HepG2 (cell line): ENCODE results near the gene GPHN. TPM values are rescaled to one million over a fixed set of nuclear protein-coding genes. Genes with fewer than 3 reads are reported as not detected.

Source experiments
- ATAC-seq: fragments of 200-7000 bp; cut with Tn5 transposase; 3 replicates; pipeline ENCODE4 v1.9.1; 2020; ENCODE audit warnings: mild to moderate bottlenecking, moderate library complexity
- BruUV-seq: library from RNA; stranded (reverse); fragments of 400-500 nt; replicated peaks from 2 replicates; lab custom pipeline; 2021; lab: Mats Ljungman, UMichigan
- CTCF ChIA-PET: fragments of 300-600 bp; formaldehyde crosslinking; extraction: SDS; loops from one replicate; lab custom pipeline; 2021; ENCODE audit warnings: low total read pairs, inconsistent platforms, low intra/inter-chr PET ratio; lab: Yijun Ruan, JAX
- POLR2A ChIA-PET: fragments of 350-600 bp; sonication (Branson Sonifier 250); formaldehyde crosslinking; loops from one replicate; lab custom pipeline; 2020; ENCODE audit warnings: antibody characterized with exemption, inconsistent platforms; lab: Yijun Ruan, JAX
- DNase-seq: peaks from one replicate; pipeline ENCODE4 v3.0.0-alpha.2; 2015; ENCODE audit warnings: low spot score
- FAIRE-seq: peaks from 3 replicates; lab custom pipeline; 2011; peaks lifted over from hg19 to GRCh38; lab: Jason Lieb, UNC
- H2AFZ ChIP-seq: one replicate; pipeline ENCODE4 v1.6.1; 2011; ENCODE audit warnings: low read length, inconsistent platforms
- H3K27ac ChIP-seq: fragments of 300-600 bp; 3 replicates; pipeline ENCODE4 v1.8.0; 2011; ENCODE audit warnings: mixed run types, mild to moderate bottlenecking, mixed read lengths, low read length, inconsistent platforms; ENCODE audit not compliant: insufficient read depth; ENCODE audit errors: extremely low read length
- H3K27me3 ChIP-seq, 2 experiments: fragments of 200-600 bp in 1 of 2; 2 replicates in 1 of 2; 3 replicates in 1 of 2; pipeline versions ENCODE4 v1.6.0 to v1.8.0; 2011; ENCODE audit warnings: low read length in 2 of 2, mild to moderate bottlenecking in 2 of 2, moderate library complexity in 2 of 2, inconsistent platforms in 1 of 2; ENCODE audit not compliant: insufficient read depth in 2 of 2, control insufficient read depth in 1 of 2
- H3K36me3 ChIP-seq, 2 experiments: fragments of 200-600 bp in 1 of 2; replicated peaks in 1 of 2; 2 replicates in 1 of 2; 3 replicates in 1 of 2; pipeline versions ENCODE4 v1.5.1 to v1.8.0; 2011; ENCODE audit warnings: low read length in 2 of 2, inconsistent platforms in 1 of 2; ENCODE audit not compliant: insufficient read depth in 2 of 2, control insufficient read depth in 1 of 2
- H3K4me1 ChIP-seq: 2 replicates; pipeline ENCODE4 v1.5.1; 2012; ENCODE audit warnings: low read length, inconsistent platforms; ENCODE audit not compliant: insufficient read depth
- H3K4me2 ChIP-seq: 2 replicates; pipeline ENCODE4 v1.6.0; 2011; ENCODE audit warnings: low read depth, low read length, inconsistent platforms
- H3K4me3 ChIP-seq, 3 experiments: fragments of 200-600 bp in 1 of 3; sonication (generic), shearing (Covaris generic) in 1 of 3; replicated peaks in 1 of 3; 2 replicates each; pipeline ENCODE4 v1.5.1; 2011 to 2016; ENCODE audit warnings: low read length in 3 of 3, inconsistent platforms in 2 of 3, low read depth in 2 of 3, mild to moderate bottlenecking in 2 of 3, control low read depth in 1 of 3, mixed read lengths in 1 of 3; ENCODE audit not compliant: insufficient read depth in 1 of 3
- H3K79me2 ChIP-seq: one replicate; pipeline ENCODE4 v1.6.1; 2011; ENCODE audit warnings: low read length, inconsistent platforms; ENCODE audit not compliant: insufficient read depth
- H3K9ac ChIP-seq: 2 replicates; pipeline ENCODE4 v1.6.0; 2011; ENCODE audit warnings: mild to moderate bottlenecking, low read depth, low read length, inconsistent platforms; ENCODE audit not compliant: insufficient read depth
- H3K9me3 ChIP-seq: 2 replicates; pipeline ENCODE4 v1.5.1; 2012; ENCODE audit warnings: mild to moderate bottlenecking, low read length
- H4K20me1 ChIP-seq: 2 replicates; pipeline ENCODE4 v1.6.0; 2011; ENCODE audit warnings: inconsistent platforms, mild to moderate bottlenecking, low read length, moderate library complexity; ENCODE audit not compliant: insufficient read depth
- ATM ChIP-seq: fragments of 450-650 bp; IDR thresholded peaks from 2 replicates; pipeline ENCODE4 v1.7.1; 2017; ENCODE audit warnings: mild to moderate bottlenecking, borderline replicate concordance
- EED ChIP-seq: sonication (generic); formaldehyde crosslinking; IDR thresholded peaks from 2 replicates; pipeline ENCODE4 v1.5.0; 2020; ENCODE audit warnings: mild to moderate bottlenecking, missing genetic modification reagents
- GFI1 ChIP-seq: sonication (generic); formaldehyde crosslinking; IDR thresholded peaks from 2 replicates; pipeline ENCODE4 v1.5.0; 2020; ENCODE audit warnings: missing genetic modification reagents, mild to moderate bottlenecking, borderline replicate concordance
- MBNL3 ChIP-seq: fragments of 250-450 bp; sonication (Bioruptor Pico); conservative IDR thresholded peaks from 2 replicates; pipeline ENCODE4 v1.8.0; 2022; ENCODE audit warnings: mild to moderate bottlenecking, inconsistent platforms
- NKX3-1 ChIP-seq: sonication (generic); formaldehyde crosslinking; IDR thresholded peaks from 2 replicates; pipeline ENCODE4 v1.5.0; 2020; ENCODE audit warnings: missing genetic modification reagents
- SRSF4 ChIP-seq: fragments of 200-400 bp; formaldehyde crosslinking; IDR thresholded peaks from one replicate; pipeline ENCODE4 v1.6.1; 2018; ENCODE audit warnings: mild to moderate bottlenecking, low read depth, low read length, moderate library complexity; ENCODE audit not compliant: poor library complexity, severe bottlenecking
- STAG1 ChIP-seq: sonication (generic); formaldehyde crosslinking; IDR thresholded peaks from 2 replicates; pipeline ENCODE4 v1.4.0; 2020; ENCODE audit warnings: missing genetic modification reagents
- ZBTB1 ChIP-seq: sonication (generic); formaldehyde crosslinking; IDR thresholded peaks from 2 replicates; pipeline ENCODE4 v1.4.0; 2020; ENCODE audit warnings: missing genetic modification reagents, borderline replicate concordance
- ZNF546 ChIP-seq: sonication (generic); formaldehyde crosslinking; conservative IDR thresholded peaks from 2 replicates; pipeline ENCODE4 v1.8.1; 2023; ENCODE audit warnings: mild to moderate bottlenecking, missing genetic modification reagents
- ZNF713 ChIP-seq: sonication (generic); formaldehyde crosslinking; IDR thresholded peaks from 2 replicates; pipeline ENCODE4 v1.4.0; 2020; ENCODE audit warnings: mild to moderate bottlenecking, missing genetic modification reagents
- in situ Hi-C: cut with HindIII; loops from 2 replicates; pipeline ENCODE4 v1.10.0; 2017; ENCODE audit warnings: low pct_unique_long_range_greater_than_20kb; ENCODE audit not compliant: extremely low pct_ligation_motif_present
- intact Hi-C: fragments of 100-400 bp; cut with micrococcal nuclease; formaldehyde crosslinking; loops from one replicate; pipeline ENCODE4 v1.10.0; 2022; ENCODE audit not compliant: unreplicated experiment
- polyA plus RNA-seq, 8 experiments: library from polyadenylated mRNA; depleted of rRNA in 3 of 8; stranded (reverse) in 7 of 8; unstranded in 1 of 8; fragments of >200 nt; fragmentation: Illumina TruSeq in 4 of 8; extraction: Trizol in 4 of 8; gene quantifications; 2 replicates each; pipeline versions ENCODE4 v1.2.1 to v1.2.3, GENCODE V29; 2011 to 2016; ENCODE audit warnings: low read depth in 4 of 8, missing spikeins in 1 of 8, mixed read lengths in 1 of 8; ENCODE audit not compliant: insufficient read depth in 1 of 8
- total RNA-seq, 5 experiments: library from RNA; depleted of rRNA; stranded (reverse); fragments of >200 nt; fragmentation: Illumina TruSeq; extraction: Trizol; gene quantifications; 2 replicates each; pipeline ENCODE4 v1.2.3, GENCODE V29; 2016; ENCODE audit warnings: low read depth in 1 of 5
- TF ChIP-seq, protein P1 (sequence below): sonication (generic); formaldehyde crosslinking; IDR thresholded peaks from 2 replicates; pipeline ENCODE4 v1.9.0; 2021; ENCODE audit warnings: missing genetic modification reagents, mild to moderate bottlenecking, borderline replicate concordance
- TF ChIP-seq, protein P2 (sequence below), 2 experiments: sonication (generic) in 1 of 2; formaldehyde crosslinking in 1 of 2; IDR thresholded peaks; 2 replicates each; pipeline versions ENCODE4 v1.4.0 to v1.6.1; 2018 to 2020; ENCODE audit warnings: missing genetic modification reagents in 2 of 2, borderline replicate concordance in 1 of 2, low read depth in 1 of 2, mild to moderate bottlenecking in 1 of 2, missing biosample characterization in 1 of 2
- TF ChIP-seq, protein P3 (sequence below): sonication (generic); formaldehyde crosslinking; IDR thresholded peaks from 2 replicates; pipeline ENCODE4 v1.5.1; 2020; ENCODE audit warnings: mild to moderate bottlenecking, missing genetic modification reagents
- TF ChIP-seq, protein P4 (sequence below): sonication (generic); formaldehyde crosslinking; IDR thresholded peaks from 2 replicates; pipeline ENCODE4 v1.4.0; 2020; ENCODE audit warnings: missing genetic modification reagents
- TF ChIP-seq, protein P5 (sequence below): sonication (generic); formaldehyde crosslinking; conservative IDR thresholded peaks from 2 replicates; pipeline ENCODE4 v1.8.1; 2023; ENCODE audit warnings: missing genetic modification reagents

GPHN gene
- total and polyA plus RNA-seq, 2 of the 13 experiments (the other 11 are each of a cell fraction or from before 2014, with no cell fraction given): 12.7 to 19.2 TPM

DNA sequence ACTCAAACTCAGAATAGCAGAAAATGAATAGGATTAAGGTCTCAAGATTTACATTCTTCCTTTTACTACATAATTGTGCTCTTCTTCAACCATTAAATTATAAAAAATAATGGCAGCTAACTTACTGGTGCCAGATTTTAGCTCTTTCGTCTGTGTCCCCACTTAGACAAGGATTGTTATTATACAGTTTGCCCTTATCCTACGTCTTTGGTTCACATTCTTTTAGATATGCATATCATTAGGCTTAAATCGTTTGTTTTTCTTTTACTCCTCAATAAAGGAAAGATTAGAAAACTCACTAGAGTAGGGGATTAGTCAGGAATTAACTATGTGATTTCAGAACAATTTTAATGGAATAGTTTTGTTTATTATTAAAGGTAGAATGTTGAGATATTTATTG is 551.6 kb downstream of the GPHN start (continued):
- TF ChIP-seq, protein P1, sequence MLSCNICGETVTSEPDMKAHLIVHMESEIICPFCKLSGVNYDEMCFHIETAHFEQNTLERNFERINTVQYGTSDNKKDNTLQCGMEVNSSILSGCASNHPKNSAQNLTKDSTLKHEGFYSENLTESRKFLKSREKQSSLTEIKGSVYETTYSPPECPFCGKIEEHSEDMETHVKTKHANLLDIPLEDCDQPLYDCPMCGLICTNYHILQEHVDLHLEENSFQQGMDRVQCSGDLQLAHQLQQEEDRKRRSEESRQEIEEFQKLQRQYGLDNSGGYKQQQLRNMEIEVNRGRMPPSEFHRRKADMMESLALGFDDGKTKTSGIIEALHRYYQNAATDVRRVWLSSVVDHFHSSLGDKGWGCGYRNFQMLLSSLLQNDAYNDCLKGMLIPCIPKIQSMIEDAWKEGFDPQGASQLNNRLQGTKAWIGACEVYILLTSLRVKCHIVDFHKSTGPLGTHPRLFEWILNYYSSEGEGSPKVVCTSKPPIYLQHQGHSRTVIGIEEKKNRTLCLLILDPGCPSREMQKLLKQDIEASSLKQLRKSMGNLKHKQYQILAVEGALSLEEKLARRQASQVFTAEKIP (CRISPR knock-in tag): no peak
- TF ChIP-seq ZBTB1: no peak
- no peak for TF ChIP-seq GFI1 (CRISPR knock-in tag)
- no peak for TF ChIP-seq ATM
- TF ChIP-seq, protein P2, sequence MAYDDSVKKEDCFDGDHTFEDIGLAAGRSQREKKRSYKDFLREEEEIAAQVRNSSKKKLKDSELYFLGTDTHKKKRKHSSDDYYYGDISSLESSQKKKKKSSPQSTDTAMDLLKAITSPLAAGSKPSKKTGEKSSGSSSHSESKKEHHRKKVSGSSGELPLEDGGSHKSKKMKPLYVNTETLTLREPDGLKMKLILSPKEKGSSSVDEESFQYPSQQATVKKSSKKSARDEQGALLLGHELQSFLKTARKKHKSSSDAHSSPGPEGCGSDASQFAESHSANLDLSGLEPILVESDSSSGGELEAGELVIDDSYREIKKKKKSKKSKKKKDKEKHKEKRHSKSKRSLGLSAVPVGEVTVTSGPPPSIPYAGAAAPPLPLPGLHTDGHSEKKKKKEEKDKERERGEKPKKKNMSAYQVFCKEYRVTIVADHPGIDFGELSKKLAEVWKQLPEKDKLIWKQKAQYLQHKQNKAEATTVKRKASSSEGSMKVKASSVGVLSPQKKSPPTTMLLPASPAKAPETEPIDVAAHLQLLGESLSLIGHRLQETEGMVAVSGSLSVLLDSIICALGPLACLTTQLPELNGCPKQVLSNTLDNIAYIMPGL (CRISPR knock-in tag; IDR thresholded peaks at IDR 0.05; ENCODE audit: borderline replicate concordance in 1 of 2, low read depth in 1 of 2): no peak
- TF ChIP-seq NKX3-1 (CRISPR knock-in tag): no peak
- no peak for TF ChIP-seq EED (CRISPR knock-in tag)

DNA sequence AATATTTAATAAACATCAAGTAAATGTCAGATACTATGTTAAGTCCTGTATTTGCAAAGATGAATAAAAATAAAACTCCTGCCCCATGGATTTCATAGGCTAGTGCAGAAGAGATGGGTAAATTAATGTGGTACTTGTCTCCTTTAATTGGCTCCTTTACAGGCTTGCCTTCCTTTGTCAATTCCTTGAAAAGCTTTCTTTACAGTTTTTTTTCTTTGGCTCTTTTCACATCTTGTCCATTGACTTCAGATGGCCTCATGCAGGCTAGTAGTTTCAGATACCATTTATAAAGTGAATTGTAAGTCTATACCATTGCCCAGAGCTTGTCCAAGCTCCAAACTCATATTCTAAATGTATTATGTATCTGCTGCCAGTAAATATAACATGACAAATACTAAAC is 552.6 kb downstream of the GPHN start:
- Histone ChIP-seq H3K9ac (no peak overlapping the region), H2AFZ (no peak overlapping the region), H3K4me2 (no peak overlapping the region), H3K9me3 (no peaks in the 10 kb centered on the region), H4K20me1 (no peaks in the 10 kb centered on the region), H3K4me3 (no peak overlapping the region), H3K27me3 (no peaks in the 10 kb centered on the region), H3K36me3 (no peaks in the 10 kb centered on the region), H3K27ac (no peak overlapping the region), H3K4me1 (no peaks in the 10 kb centered on the region), H3K79me2 (no peaks in the 10 kb centered on the region)
- no peak for FAIRE-seq
- ChIA-PET CTCF (no interaction called here), POLR2A (no interaction called here)
- in situ Hi-C loops (no loop called here), intact Hi-C loops (no loop called here)
- DNase-seq: no peak
- ATAC-seq: no peak
- no TSS peak for BruUV-seq
- no peak for TF ChIP-seq STAG1 (CRISPR knock-in tag)
- no peak for TF ChIP-seq ZNF713 (CRISPR knock-in tag)
- TF ChIP-seq MBNL3: no peak
- no peak for TF ChIP-seq SRSF4
- TF ChIP-seq, protein P3, sequence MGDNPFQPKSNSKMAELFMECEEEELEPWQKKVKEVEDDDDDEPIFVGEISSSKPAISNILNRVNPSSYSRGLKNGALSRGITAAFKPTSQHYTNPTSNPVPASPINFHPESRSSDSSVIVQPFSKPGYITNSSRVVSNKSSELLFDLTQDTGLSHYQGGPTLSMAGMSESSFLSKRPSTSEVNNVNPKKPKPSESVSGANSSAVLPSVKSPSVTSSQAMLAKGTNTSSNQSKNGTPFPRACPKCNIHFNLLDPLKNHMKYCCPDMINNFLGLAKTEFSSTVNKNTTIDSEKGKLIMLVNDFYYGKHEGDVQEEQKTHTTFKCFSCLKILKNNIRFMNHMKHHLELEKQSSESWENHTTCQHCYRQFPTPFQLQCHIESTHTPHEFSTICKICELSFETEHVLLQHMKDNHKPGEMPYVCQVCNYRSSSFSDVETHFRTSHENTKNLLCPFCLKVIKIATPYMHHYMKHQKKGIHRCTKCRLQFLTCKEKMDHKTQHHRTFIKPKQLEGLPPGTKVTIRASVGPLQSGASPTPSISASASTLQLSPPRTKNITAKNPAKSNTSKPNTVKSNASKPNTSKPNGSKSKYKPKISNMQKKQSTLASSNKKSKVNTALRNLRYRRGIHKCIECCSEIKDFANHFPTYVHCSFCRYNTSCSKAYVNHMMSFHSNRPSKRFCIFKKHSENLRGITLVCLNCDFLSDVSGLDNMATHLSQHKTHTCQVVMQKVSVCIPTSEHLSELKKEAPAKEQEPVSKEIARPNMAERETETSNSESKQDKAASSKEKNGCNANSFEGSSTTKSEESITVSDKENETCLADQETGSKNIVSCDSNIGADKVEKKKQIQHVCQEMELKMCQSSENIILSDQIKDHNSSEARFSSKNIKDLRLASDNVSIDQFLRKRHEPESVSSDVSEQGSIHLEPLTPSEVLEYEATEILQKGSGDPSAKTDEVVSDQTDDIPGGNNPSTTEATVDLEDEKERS: no peak
- TF ChIP-seq ZNF546: no peak
- TF ChIP-seq, protein P4, sequence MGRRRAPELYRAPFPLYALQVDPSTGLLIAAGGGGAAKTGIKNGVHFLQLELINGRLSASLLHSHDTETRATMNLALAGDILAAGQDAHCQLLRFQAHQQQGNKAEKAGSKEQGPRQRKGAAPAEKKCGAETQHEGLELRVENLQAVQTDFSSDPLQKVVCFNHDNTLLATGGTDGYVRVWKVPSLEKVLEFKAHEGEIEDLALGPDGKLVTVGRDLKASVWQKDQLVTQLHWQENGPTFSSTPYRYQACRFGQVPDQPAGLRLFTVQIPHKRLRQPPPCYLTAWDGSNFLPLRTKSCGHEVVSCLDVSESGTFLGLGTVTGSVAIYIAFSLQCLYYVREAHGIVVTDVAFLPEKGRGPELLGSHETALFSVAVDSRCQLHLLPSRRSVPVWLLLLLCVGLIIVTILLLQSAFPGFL: no peak
- TF ChIP-seq, protein P5, sequence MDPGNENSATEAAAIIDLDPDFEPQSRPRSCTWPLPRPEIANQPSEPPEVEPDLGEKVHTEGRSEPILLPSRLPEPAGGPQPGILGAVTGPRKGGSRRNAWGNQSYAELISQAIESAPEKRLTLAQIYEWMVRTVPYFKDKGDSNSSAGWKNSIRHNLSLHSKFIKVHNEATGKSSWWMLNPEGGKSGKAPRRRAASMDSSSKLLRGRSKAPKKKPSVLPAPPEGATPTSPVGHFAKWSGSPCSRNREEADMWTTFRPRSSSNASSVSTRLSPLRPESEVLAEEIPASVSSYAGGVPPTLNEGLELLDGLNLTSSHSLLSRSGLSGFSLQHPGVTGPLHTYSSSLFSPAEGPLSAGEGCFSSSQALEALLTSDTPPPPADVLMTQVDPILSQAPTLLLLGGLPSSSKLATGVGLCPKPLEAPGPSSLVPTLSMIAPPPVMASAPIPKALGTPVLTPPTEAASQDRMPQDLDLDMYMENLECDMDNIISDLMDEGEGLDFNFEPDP (CRISPR knock-in tag): no peak
